GM18499 (cell line): Measurements from ENCODE around the gene DPYSL5.

Source experiments
- ATAC-seq: cut with Tn5 transposase; IDR thresholded peaks from one replicate; pipeline ENCODE4 v1.9.1; 2021; ENCODE audit warnings: moderate number of reproducible peaks; ENCODE audit not compliant: insufficient read depth, unreplicated experiment

Gene DPYSL5

GRCh38 chr2:26979741-26980140 lies 131.8 kb downstream of the DPYSL5 start:
- no peak for ATAC-seq

- no peak for ATAC-seq
Measured at GRCh38 chr2:26980971-26981370, 133.0 kb downstream of the DPYSL5 start.

GRCh38 chr2:26982102-26982742 lies 134.3 kb downstream of the DPYSL5 start:
- ATAC-seq = no peak

GRCh38 chr2:26983746-26984145 lies 135.8 kb downstream of the DPYSL5 start:
- ATAC-seq = no peak

GRCh38 chr2:26985807-26986206 lies 137.9 kb downstream of the DPYSL5 start:
- ATAC-seq = no peak

- ATAC-seq = no peak
Measured at GRCh38 chr2:26986576-26986975, 138.6 kb downstream of the DPYSL5 start.

- ATAC-seq = no peak
Measured at GRCh38 chr2:26988058-26988860, 140.3 kb downstream of the DPYSL5 start.

GRCh38 chr2:26989156-26989555 lies 141.2 kb downstream of the DPYSL5 start:
- ATAC-seq = no peak

GRCh38 chr2:26991717-26992116 lies 143.8 kb downstream of the DPYSL5 start:
- no peak for ATAC-seq

GRCh38 chr2:26993768-26994167 lies 145.8 kb downstream of the DPYSL5 start:
- ATAC-seq = no peak

GRCh38 chr2:26994983-26995382 lies 147.1 kb downstream of the DPYSL5 start:
- ATAC-seq = no peak

- ATAC-seq = no peak
Measured at GRCh38 chr2:26997394-26997793, 149.5 kb downstream of the DPYSL5 start.

- ATAC-seq = no peak
Measured at GRCh38 chr2:26998323-26998722, 150.4 kb downstream of the DPYSL5 start.
